Natural killer cell treated with Interleukin-12 subunit alpha and Interleukin-12 subunit beta and Interleukin-15 and Interleukin-18, amount 100 ng/mL, for 72 hours (primary cell): Measurements from ENCODE around the gene USP27X. TPM values are rescaled to one million over a fixed set of nuclear protein-coding genes. Genes with fewer than 3 reads are reported as not detected.

Source experiments
- ATAC-seq, 2 donors: fragments of 150-1000 bp; cut with Tn5 transposase in 1 of 2; sonication (Bioruptor Pico), chemical (Tn5 transposase) in 1 of 2; 2 replicates each; pipeline ENCODE4 v1.10.0; 2021
- DNase-seq: peaks from one replicate; pipeline ENCODE4 v3.0.0; 2022; ENCODE audit warnings: low spot score
- H3K27ac Mint-ChIP-seq, 2 donors: 1 replicate in 1 of 2; 2 replicates in 1 of 2; pipeline ENCODE4 v1.8.0; 2022; ENCODE audit warnings: mixed read lengths in 2 of 2, mild to moderate bottlenecking in 1 of 2, moderate library complexity in 1 of 2
- H3K27me3 Mint-ChIP-seq, 2 donors: 1 replicate in 1 of 2; 2 replicates in 1 of 2; pipeline ENCODE4 v1.8.0; 2022; ENCODE audit warnings: mixed read lengths in 2 of 2
- H3K36me3 Mint-ChIP-seq: one replicate; pipeline ENCODE4 v1.8.0; 2022; ENCODE audit warnings: mixed read lengths
- H3K4me1 Mint-ChIP-seq, 2 donors: 1 replicate in 1 of 2; 2 replicates in 1 of 2; pipeline ENCODE4 v1.8.0; 2022; ENCODE audit warnings: low read depth in 2 of 2, mixed read lengths in 2 of 2, mild to moderate bottlenecking in 1 of 2
- H3K4me3 Mint-ChIP-seq: one replicate; pipeline ENCODE4 v1.8.0; 2022; ENCODE audit warnings: mixed read lengths
- H3K9me3 Mint-ChIP-seq: 2 replicates; pipeline ENCODE4 v1.8.0; 2022; ENCODE audit warnings: mixed read lengths
- total RNA-seq, 2 donors: library from RNA; stranded (reverse); gene quantifications; one replicate each; pipeline ENCODE4 v1.2.3, GENCODE V29; 2022

USP27X gene
- total RNA-seq, 2 donors from 2014 or later = 0.81 to 1.00 TPM

- DNase-seq (no peak), ATAC-seq (no peak)
- no peaks in the 10 kb centered on the region for H3K9me3 Mint-ChIP-seq
- no peaks in the 10 kb centered on the region for H3K36me3 Mint-ChIP-seq
- no peak overlapping the region for H3K4me3 Mint-ChIP-seq
- no peaks in the 10 kb centered on the region for H3K4me1 Mint-ChIP-seq
- peaks cover 6 to 32% of the 10 kb centered on the region in 2 donors for H3K27me3 Mint-ChIP-seq
- H3K27ac Mint-ChIP-seq = no peak overlapping the region
Observed at GRCh38 chrX:49860867-49861535, 18.3 kb upstream of the USP27X start.

GRCh38 chrX:49862093-49862492, 17.2 kb upstream of the USP27X start:
- ATAC-seq = no peak
- H3K4me1 Mint-ChIP-seq = no peaks in the 10 kb centered on the region
- DNase-seq = no peak
- H3K9me3 Mint-ChIP-seq = no peaks in the 10 kb centered on the region
- no peak overlapping the region for H3K27ac Mint-ChIP-seq
- peaks cover 6 to 27% of the 10 kb centered on the region in 2 donors for H3K27me3 Mint-ChIP-seq
- H3K36me3 Mint-ChIP-seq = no peaks in the 10 kb centered on the region
- no peak overlapping the region for H3K4me3 Mint-ChIP-seq

GRCh38 chrX:49868739-49869138, 10.5 kb upstream of the USP27X start:
- peaks cover 14 to 21% of the 10 kb centered on the region in 2 donors for H3K27me3 Mint-ChIP-seq

DNA sequence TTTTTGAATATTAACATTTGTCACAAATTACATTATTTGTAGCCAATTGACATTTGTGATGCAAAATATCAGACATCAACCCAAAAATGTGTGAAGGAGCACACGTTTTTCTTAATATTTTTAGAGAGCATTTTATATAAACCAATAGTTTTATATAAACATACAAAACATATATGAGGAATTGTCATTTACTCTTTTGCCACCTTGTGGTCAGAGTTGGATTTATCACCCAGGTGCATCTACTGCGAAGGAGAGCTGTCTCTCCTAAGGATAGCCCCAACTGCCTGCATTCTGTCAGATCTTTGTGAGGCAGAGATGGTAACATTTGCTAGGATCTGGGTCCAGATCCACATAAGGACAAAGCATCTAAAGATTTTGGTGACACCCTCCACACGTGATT, 2.5 kb upstream of the USP27X start:
- Mint-ChIP-seq H3K27me3 (peaks cover 0 to 4% of the 10 kb centered on the region in 2 donors), H3K4me3 (no peak overlapping the region), H3K9me3 (no peaks in the 10 kb centered on the region), H3K36me3 (no peaks in the 10 kb centered on the region), H3K4me1 (peaks cover 0 to 15% of the 10 kb centered on the region in 2 donors), H3K27ac (no peak overlapping the region)
- no peak for ATAC-seq
- no peak for DNase-seq

More at GRCh38 chrX:49868739-49869138, 10.5 kb upstream of the USP27X start:
- no peak for DNase-seq
- Mint-ChIP-seq H3K27ac (no peak overlapping the region), H3K4me1 (no peaks in the 10 kb centered on the region), H3K36me3 (no peaks in the 10 kb centered on the region), H3K9me3 (no peaks in the 10 kb centered on the region), H3K4me3 (no peak overlapping the region)
- ATAC-seq = no peak

DNA sequence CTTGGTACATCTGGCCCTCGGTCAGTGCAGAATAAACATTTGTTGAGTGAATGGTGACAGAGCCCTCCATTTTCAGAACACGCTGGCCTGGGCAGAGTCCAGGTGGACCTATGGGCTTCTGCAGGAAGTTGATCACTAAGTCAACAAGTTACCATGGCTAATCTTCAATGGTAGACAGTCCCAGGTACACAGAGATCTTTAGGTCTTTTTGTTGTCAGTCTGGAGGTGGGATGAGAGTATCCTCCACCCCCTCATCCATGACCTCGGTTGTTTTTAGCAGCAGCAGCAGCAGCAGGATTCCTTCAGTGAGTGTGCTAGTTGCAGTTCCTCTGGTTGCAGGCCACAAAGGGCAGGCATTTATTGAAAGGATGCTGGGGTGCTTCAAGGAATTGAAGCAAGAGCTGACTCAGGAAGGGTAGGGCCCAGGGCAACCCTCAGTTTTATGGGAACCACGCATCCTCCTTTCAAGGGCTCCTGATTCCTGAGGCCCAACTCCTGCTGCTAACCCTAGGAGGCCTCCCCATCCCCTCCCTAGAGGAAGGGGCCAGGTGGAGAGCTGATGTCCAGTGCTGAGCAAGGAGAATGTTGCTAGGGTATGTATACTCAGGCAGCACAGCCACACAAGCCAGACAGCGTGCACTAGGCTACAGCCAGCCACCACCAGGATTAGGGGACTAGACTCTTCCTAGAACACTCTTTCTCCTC, 1.7 kb upstream of the USP27X start:
- no peak for DNase-seq
- Mint-ChIP-seq H3K4me1 (peaks cover 0 to 15% of the 10 kb centered on the region in 2 donors), H3K27me3 (peaks cover 0 to 4% of the 10 kb centered on the region in 2 donors), H3K27ac (no peak overlapping the region), H3K36me3 (no peaks in the 10 kb centered on the region), H3K4me3 (no peak overlapping the region), H3K9me3 (no peaks in the 10 kb centered on the region)
- ATAC-seq = no peak

- H3K27me3 Mint-ChIP-seq = peaks cover 0 to 4% of the 10 kb centered on the region in 2 donors
- H3K4me1 Mint-ChIP-seq = peaks cover 0 to 15% of the 10 kb centered on the region in 2 donors
- DNase-seq (no peak), ATAC-seq (no peak)
- H3K27ac Mint-ChIP-seq = no peak overlapping the region
- no peaks in the 10 kb centered on the region for H3K9me3 Mint-ChIP-seq
- H3K4me3 Mint-ChIP-seq = peak overlapping the region; percentile 63
- no peaks in the 10 kb centered on the region for H3K36me3 Mint-ChIP-seq
Observed at GRCh38 chrX:49878128-49878833, 1.0 kb upstream of the USP27X start.

DNA sequence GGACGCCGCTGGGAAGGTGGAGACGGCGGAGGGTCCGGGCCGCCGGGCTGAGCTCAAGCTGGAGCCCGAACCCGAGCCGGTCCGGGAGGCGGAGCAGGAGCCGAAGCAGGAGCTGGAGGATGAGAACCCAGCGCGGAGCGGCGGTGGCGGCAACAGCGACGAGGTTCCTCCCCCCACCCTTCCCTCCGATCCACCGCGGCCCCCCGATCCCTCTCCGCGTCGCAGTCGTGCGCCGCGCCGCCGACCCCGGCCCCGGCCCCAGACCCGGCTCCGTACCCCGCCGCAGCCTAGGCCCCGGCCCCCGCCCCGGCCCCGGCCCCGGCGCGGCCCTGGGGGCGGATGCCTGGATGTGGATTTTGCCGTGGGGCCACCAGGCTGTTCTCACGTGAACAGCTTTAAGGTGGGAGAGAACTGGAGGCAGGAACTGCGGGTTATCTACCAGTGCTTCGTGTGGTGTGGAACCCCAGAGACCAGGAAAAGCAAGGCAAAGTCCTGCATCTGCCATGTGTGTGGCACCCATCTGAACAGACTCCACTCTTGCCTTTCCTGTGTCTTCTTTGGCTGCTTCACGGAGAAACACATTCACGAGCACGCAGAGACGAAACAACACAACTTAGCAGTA, 483 bp downstream of the USP27X start:
- peaks cover 0 to 6% of the 10 kb centered on the region in 2 donors for H3K27me3 Mint-ChIP-seq
- peaks cover 4 to 20% of the 10 kb centered on the region in 2 donors for H3K4me1 Mint-ChIP-seq
- no peaks in the 10 kb centered on the region for H3K9me3 Mint-ChIP-seq
- peak overlapping the region; percentile 74 for H3K4me3 Mint-ChIP-seq
- ATAC-seq (peak in 1 of 2 donors; percentile 39), DNase-seq (no peak)
- H3K27ac Mint-ChIP-seq = no peak overlapping the region
- H3K36me3 Mint-ChIP-seq = no peaks in the 10 kb centered on the region

GRCh38 chrX:49880668-49881067, 1.4 kb downstream of the USP27X start:
- DNase-seq = no peak
- Mint-ChIP-seq H3K4me3 (no peak overlapping the region), H3K4me1 (peaks cover 4 to 20% of the 10 kb centered on the region in 2 donors), H3K36me3 (no peaks in the 10 kb centered on the region), H3K27ac (no peak overlapping the region), H3K9me3 (no peaks in the 10 kb centered on the region), H3K27me3 (peaks cover 0 to 2% of the 10 kb centered on the region in 2 donors)
- no peak for ATAC-seq

DNA sequence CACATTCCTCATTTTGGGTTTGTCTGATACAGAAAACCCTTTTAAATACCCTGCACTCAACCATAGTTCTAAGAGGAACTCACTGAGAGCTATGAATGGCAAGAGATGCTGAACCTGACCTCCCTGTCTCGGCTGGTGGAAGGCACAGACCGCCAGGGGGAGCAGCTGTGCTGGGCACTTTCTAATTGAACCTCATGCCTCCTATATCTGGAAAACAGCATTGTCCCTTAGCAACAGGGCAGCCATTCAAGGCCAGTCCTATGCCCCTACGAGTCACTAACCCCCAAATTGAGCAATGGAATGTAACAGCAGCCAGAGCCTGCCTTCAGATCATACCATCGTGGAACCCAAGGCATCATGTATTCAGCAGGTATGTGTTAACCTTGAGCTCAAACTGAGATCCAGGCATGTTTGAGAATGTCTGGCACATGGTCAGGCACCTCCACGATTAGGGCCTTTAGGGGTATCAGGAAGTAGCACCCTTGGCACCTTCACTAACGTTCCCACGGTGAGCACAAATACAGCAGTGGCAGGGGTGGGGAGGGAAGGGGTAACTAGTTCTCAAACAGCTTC, 5.1 kb downstream of the USP27X start:
- no peaks in the 10 kb centered on the region for H3K36me3 Mint-ChIP-seq
- H3K4me3 Mint-ChIP-seq = no peak overlapping the region
- no peaks in the 10 kb centered on the region for H3K9me3 Mint-ChIP-seq
- ATAC-seq = peak in 1 of 2 donors; percentile 41
- H3K27ac Mint-ChIP-seq = no peak overlapping the region
- peaks cover 4 to 13% of the 10 kb centered on the region in 2 donors for H3K4me1 Mint-ChIP-seq
- H3K27me3 Mint-ChIP-seq = peaks cover 4 to 12% of the 10 kb centered on the region in 2 donors
- DNase-seq = no peak

GRCh38 chrX:49892542-49892941, 13.3 kb downstream of the USP27X start:
- ATAC-seq = no peak
- H3K27me3 Mint-ChIP-seq = peaks cover 31 to 35% of the 10 kb centered on the region in 2 donors
- no peak overlapping the region for H3K27ac Mint-ChIP-seq

GRCh38 chrX:49896951-49897350, 17.7 kb downstream of the USP27X start:
- Mint-ChIP-seq H3K9me3 (peaks cover 9% of the 10 kb centered on the region), H3K4me3 (no peak overlapping the region), H3K36me3 (peaks cover 10% of the 10 kb centered on the region), H3K4me1 (no peaks in the 10 kb centered on the region), H3K27ac (no peak overlapping the region), H3K27me3 (peaks cover 27 to 36% of the 10 kb centered on the region in 2 donors)
- ATAC-seq (no peak), DNase-seq (no peak)

More at GRCh38 chrX:49892542-49892941, 13.3 kb downstream of the USP27X start:
- no peak for DNase-seq
- Mint-ChIP-seq H3K4me1 (no peaks in the 10 kb centered on the region), H3K4me3 (no peak overlapping the region), H3K9me3 (peaks cover 9% of the 10 kb centered on the region), H3K36me3 (peaks cover 9% of the 10 kb centered on the region)

- ATAC-seq (no peak), DNase-seq (no peak)
- Mint-ChIP-seq H3K27me3 (peaks cover 30 to 36% of the 10 kb centered on the region in 2 donors), H3K36me3 (peaks cover 10% of the 10 kb centered on the region), H3K9me3 (peaks cover 9% of the 10 kb centered on the region), H3K27ac (no peak overlapping the region), H3K4me3 (no peak overlapping the region), H3K4me1 (no peaks in the 10 kb centered on the region)
Observed at GRCh38 chrX:49901048-49901447, 21.8 kb downstream of the USP27X start.

GRCh38 chrX:49910344-49910743, 31.1 kb downstream of the USP27X start:
- Mint-ChIP-seq H3K36me3 (no peaks in the 10 kb centered on the region), H3K27ac (no peak overlapping the region), H3K4me3 (no peak overlapping the region), H3K9me3 (no peaks in the 10 kb centered on the region), H3K27me3 (peaks cover 13 to 19% of the 10 kb centered on the region in 2 donors), H3K4me1 (peaks cover 0 to 8% of the 10 kb centered on the region in 2 donors)
- DNase-seq (no peak), ATAC-seq (no peak)
